Stimulated activated CD4-positive, alpha-beta T cell treated with anti-CD3 and anti-CD28 coated beads, Interleukin-4, amount 100 ng/mL, for 1 hour (primary cell): ENCODE results near the gene BCOR.

Experiments used
- DNase-seq: peaks from one replicate; pipeline ENCODE4 v3.0.0-alpha.2; 2020

BCOR gene

DNA sequence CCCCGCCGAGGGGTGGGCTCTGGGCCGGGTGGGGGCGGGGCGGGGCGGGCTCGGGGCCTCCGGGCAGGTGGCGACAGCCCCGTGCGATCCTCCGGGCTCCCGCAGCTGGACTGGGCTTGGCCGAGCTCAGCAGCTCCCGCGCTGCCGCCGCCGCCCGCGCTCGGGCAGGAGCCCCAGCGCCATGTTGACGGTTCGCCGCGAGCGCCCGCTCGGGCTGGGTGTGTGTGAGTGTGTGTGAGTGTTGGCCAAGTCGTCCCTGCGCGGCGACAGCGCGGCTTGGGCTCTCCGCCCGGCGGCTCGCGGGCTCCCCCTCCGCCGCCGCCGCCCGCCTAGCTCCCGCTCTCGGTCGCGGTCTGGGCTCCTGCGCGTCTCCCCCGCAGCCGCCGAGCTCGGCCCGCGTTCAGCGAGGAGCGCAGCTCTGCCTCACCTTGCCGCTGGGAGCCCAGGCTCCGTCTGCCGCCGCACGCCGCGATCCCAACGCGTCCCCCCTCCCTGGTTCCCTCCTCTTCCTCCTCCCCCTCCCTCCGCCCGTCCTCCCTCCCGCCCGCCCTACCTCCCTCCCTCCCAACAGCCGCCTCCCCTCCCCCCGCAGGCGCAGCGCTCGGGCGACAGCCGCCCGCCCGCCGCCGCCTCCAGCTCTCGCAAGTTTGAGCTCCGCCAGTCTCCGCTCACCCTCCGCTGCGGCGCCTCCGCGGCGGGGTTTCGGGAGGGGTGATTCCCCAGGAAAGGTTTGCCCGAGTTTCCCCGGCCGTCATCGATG is at the start of gene BCOR:
BCOR (minus strand) TSS at position 455 of the 760 bp plus-strand sequence. CDS start 20,029 bp downstream, outside the sequence.
- DNase-seq = peak; percentile 78

GRCh38 chrX:40147126-40147952 is 49.6 kb upstream of the BCOR start:
- DNase-seq = no peak

- DNase-seq = peak; percentile 25
These were observed 48.7 kb upstream of the BCOR start for GRCh38 chrX:40146262-40147125.

DNA sequence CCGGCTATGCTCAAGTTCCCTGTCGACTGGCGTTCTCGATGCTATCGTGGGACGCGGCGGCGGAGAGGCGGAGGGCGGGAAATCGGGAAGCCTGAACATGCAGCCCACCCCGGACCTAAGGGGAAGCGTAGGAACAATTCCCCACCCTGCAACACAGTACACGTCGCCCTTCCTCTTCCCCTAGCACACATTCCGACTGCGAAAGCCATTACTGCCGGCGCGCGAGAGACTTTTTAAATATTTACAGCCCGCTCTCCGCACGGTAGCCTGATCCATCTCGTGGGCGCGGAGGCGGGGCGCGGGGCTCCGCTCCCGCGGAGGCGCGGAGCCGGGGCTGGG is 48.1 kb upstream of the BCOR start:
- DNase-seq = no peak

- no peak for DNase-seq
These were observed 47.5 kb upstream of the BCOR start for GRCh38 chrX:40145001-40145922.

- no peak for DNase-seq
These were observed 46.8 kb upstream of the BCOR start for GRCh38 chrX:40144576-40144975.

DNA sequence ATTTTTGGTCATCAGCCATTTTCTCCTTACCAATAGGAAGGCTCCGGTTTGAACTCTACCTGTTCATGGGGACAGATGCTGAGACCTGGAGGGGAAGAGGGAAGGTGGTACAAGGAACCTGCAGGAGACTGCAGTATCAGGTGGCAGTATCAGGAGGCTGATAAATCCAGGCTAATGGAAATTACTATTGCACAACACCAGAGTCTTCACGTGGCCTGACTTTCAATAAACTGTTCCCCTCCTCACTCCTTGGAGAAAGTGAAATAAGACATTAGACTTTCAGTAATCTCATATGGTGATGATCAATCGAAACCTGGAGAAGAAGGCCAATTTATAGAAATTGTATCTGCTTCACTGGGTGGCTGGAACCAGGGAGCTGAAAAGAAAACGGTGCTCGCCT is 46.2 kb upstream of the BCOR start:
- DNase-seq = no peak

DNA sequence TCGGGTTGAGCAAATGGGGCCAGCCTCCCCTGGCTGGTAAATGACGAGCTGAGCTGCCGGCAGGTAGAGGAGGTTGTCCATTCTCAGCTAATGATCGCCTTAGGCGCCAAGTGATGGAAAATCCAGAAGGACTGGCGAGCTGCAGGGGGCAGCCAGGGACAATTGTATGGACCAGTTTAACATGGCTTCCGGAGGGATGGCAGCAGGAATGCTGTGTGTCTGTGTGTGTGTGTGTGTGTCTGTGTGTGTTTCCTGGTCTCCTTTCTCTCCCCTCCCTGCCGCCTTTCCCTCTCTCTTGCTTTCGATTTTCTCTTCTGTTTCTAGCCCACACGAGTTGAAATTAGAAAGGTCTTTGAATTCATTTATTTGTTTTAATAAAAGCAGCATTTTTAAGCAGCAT is 45.2 kb upstream of the BCOR start:
- no peak for DNase-seq

- no peak for DNase-seq
These were observed 44.7 kb upstream of the BCOR start for GRCh38 chrX:40142417-40142816.

DNA sequence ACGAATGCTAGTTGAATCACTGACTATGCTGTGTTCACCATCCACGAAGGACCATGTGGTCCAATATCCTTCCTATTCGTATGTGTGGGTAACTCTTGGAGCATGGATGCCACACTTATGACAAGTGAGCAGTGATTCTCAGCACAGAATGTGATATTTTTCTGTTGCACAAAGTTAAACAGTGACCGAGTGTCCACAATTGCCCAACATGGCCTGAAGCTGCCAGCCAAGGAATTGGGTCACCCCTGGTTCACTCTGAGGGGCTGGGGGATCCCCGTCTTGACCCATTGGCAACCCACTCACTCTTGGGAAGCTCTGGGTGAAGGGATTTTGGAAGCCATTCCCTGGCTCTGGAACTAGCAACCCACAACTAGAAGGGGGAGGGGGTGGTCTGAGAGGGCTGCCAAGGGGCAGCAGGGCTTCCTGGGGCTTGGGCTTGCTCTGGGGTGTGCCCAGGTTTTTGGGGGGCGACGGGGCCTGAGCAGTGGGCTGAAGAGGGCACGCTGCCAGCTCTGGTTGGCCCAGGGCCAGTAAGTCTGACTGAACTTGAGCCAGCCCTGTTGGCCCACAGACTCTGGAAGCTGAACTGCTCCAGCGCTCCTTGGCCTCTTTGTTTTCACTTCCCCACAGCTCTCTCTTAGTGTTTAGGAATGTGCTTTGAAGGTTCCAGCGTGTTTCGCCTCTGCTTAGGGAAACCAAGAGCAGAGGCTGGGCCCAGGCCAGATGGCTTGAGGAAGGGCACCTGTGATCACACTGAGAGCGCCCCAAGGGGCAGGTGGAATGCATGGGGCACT is 43.1 kb upstream of the BCOR start:
- no peak for DNase-seq

- no peak for DNase-seq
These were observed 35.0 kb upstream of the BCOR start for GRCh38 chrX:40132751-40133150.

GRCh38 chrX:40131654-40132337 is 34.0 kb upstream of the BCOR start:
- no peak for DNase-seq

GRCh38 chrX:40130207-40130606 is 32.4 kb upstream of the BCOR start:
- no peak for DNase-seq

GRCh38 chrX:40127052-40127451 is 29.3 kb upstream of the BCOR start:
- DNase-seq = no peak

DNA sequence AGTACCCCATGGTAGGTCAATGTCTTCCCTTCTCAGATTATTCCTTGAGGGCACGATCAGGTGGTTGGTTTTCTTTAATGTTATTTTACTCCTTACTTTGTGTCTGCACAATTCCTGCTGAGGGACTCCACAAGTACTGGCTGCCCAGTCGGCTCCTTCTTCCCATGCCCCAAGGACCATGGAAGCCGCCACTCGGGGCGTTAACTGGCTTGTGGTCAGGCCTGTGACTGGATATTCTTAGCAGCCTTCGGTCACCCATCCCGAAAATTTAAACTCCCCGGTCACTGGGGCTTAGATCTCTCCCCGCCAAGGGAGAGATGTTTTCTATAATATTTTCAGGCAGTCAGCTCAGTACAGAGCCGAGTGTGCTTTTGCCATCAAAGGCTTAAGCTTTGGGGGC is 24.7 kb upstream of the BCOR start:
- no peak for DNase-seq

GRCh38 chrX:40121618-40122017 is 23.9 kb upstream of the BCOR start:
- DNase-seq = no peak

GRCh38 chrX:40120838-40121580 is 23.3 kb upstream of the BCOR start:
- no peak for DNase-seq

DNA sequence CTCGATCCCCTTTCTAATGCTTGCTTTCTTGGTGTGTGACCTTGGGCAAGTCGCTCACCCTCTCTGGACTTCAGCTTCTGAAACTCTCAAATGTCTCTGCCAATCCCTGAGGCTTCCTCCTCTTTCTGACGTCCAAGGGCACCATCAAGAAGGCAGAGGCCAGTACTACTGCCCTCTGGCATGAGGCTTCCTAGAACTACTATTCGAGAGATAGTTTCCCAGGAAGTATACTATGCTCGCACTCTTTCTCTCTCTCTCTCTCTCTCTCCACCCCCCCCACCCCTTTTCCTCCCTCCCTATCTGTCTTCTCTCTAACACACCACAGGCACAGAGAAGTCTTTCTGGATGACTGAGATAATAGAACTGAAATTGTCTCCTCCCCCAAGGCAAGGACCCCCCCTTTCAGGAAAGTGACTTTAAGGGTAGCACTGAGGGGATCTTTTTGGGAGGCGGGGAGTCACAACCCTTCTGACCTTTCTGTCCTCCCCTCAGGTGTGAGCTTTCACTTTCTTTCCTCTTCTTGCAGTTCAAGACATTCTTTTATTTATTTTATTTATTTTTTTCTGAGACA is 20.0 kb upstream of the BCOR start:
- DNase-seq = no peak

- DNase-seq = no peak
These were observed 19.2 kb upstream of the BCOR start for GRCh38 chrX:40116925-40117324.

GRCh38 chrX:40112996-40113395 is 15.2 kb upstream of the BCOR start:
- DNase-seq = no peak
